Keratinocyte (primary cell): ENCODE results near the gene NIM1K. TPM values are rescaled to one million over a fixed set of nuclear protein-coding genes. Genes with fewer than 3 reads are reported as not detected.

ENCODE experiments used
- DNase-seq: peaks from one replicate; pipeline ENCODE4 v3.0.0-alpha.2; 2011; ENCODE audit warnings: low read depth, missing footprints, low spot score
- FAIRE-seq: peaks from 2 replicates; lab custom pipeline; 2011; peaks lifted over from hg19 to GRCh38; lab: Jason Lieb, UNC
- H2AFZ ChIP-seq: 2 replicates; pipeline ENCODE4 v1.6.0; 2012; ENCODE audit warnings: low read length, control low read depth, inconsistent platforms; ENCODE audit not compliant: control insufficient read depth
- H3K27ac ChIP-seq: 2 replicates; pipeline ENCODE4 v1.5.1; 2011; ENCODE audit warnings: low read length; ENCODE audit not compliant: control insufficient read depth, insufficient read depth
- H3K27me3 ChIP-seq: 3 replicates; pipeline ENCODE4 v1.6.0; 2011; ENCODE audit warnings: low read length; ENCODE audit not compliant: control insufficient read depth, insufficient read depth; ENCODE audit errors: extremely low read depth
- H3K36me3 ChIP-seq, 2 experiments: 2 replicates in 1 of 2; 3 replicates in 1 of 2; pipeline ENCODE4 v1.5.1; 2011; ENCODE audit warnings: low read length in 2 of 2, mild to moderate bottlenecking in 1 of 2; ENCODE audit not compliant: control insufficient read depth in 2 of 2, insufficient read depth in 2 of 2; ENCODE audit errors: extremely low read depth in 1 of 2
- H3K4me1 ChIP-seq: 3 replicates; pipeline ENCODE4 v1.5.1; 2011; ENCODE audit warnings: low read length; ENCODE audit not compliant: control insufficient read depth, insufficient read depth; ENCODE audit errors: extremely low read depth
- H3K4me2 ChIP-seq: 3 replicates; pipeline ENCODE4 v1.6.0; 2011; ENCODE audit warnings: low read depth, low read length; ENCODE audit not compliant: control insufficient read depth, insufficient read depth; ENCODE audit errors: extremely low read depth
- H3K4me3 ChIP-seq, 3 experiments: fragments of 200-600 bp in 1 of 3; sonication (generic) in 1 of 3; 2 replicates in 2 of 3; 3 replicates in 1 of 3; pipeline ENCODE4 v1.5.1; 2011 to 2016; ENCODE audit warnings: low read length in 3 of 3, mild to moderate bottlenecking in 3 of 3, control low read depth in 2 of 3, inconsistent platforms in 1 of 3, low read depth in 1 of 3, mixed read lengths in 1 of 3, mixed run types in 1 of 3, moderate library complexity in 1 of 3; ENCODE audit not compliant: control insufficient read depth in 2 of 3, insufficient read depth in 2 of 3; ENCODE audit errors: extremely low read depth in 1 of 3
- H3K79me2 ChIP-seq: 2 replicates; pipeline ENCODE4 v1.6.0; 2012; ENCODE audit warnings: low read length; ENCODE audit not compliant: control insufficient read depth, insufficient read depth
- H3K9ac ChIP-seq: 3 replicates; pipeline ENCODE4 v1.6.0; 2011; ENCODE audit warnings: low read length; ENCODE audit not compliant: control insufficient read depth, insufficient read depth; ENCODE audit errors: extremely low read depth
- H3K9me1 ChIP-seq: 3 replicates; pipeline ENCODE4 v1.6.0; 2011; ENCODE audit warnings: low read length; ENCODE audit not compliant: control insufficient read depth, insufficient read depth; ENCODE audit errors: extremely low read depth
- H3K9me3 ChIP-seq: 2 replicates; pipeline ENCODE4 v1.5.1; 2012; ENCODE audit warnings: low read depth, low read length; ENCODE audit not compliant: control insufficient read depth
- H4K20me1 ChIP-seq: 3 replicates; pipeline ENCODE4 v1.6.0; 2011; ENCODE audit warnings: low read length; ENCODE audit not compliant: control insufficient read depth, insufficient read depth; ENCODE audit errors: extremely low read depth
- EZH2 ChIP-seq: IDR thresholded peaks from one replicate; pipeline ENCODE4 v1.6.1; 2012; ENCODE audit warnings: inconsistent platforms, mild to moderate bottlenecking, low read length, moderate library complexity
- dilution Hi-C: fragments of 300-500 bp; cut with MboI; formaldehyde crosslinking; loops from one replicate; pipeline ENCODE4 v1.7.0; 2020; ENCODE audit warnings: low sequenced_read_pairs; ENCODE audit not compliant: extremely low pct_ligation_motif_present
- polyA plus RNA-seq, 5 experiments: library from polyadenylated mRNA; depleted of rRNA in 3 of 5; stranded (reverse) in 3 of 5; stranded (forward) in 1 of 5; unstranded in 1 of 5; fragments of >200 nt; gene quantifications; 1 replicate in 1 of 5; 2 replicates in 3 of 5; 3 replicates in 1 of 5; pipeline versions ENCODE4 v1.2.1 to v1.2.3, GENCODE V29; 2011 to 2012; ENCODE audit warnings: missing spikeins in 2 of 5, low read depth in 1 of 5, low replicate concordance in 1 of 5
- TF ChIP-seq, protein P1 (sequence below), 3 experiments: IDR thresholded peaks in 1 of 3; conservative IDR thresholded peaks in 1 of 3; optimal IDR thresholded peaks in 1 of 3; 2 replicates in 2 of 3; 3 replicates in 1 of 3; pipeline versions ENCODE3 to v1.5.1; 2011; ENCODE audit warnings: low read length in 3 of 3, mild to moderate bottlenecking in 3 of 3, moderate library complexity in 2 of 3, control low read depth in 1 of 3, inconsistent platforms in 1 of 3; ENCODE audit not compliant: insufficient read depth in 2 of 3; ENCODE audit errors: extremely low read depth in 1 of 3

NIM1K gene
- polyA plus RNA-seq, 1 donor (not counting 4 experiments of a cell fraction or from before 2014, with no cell fraction given): 0.07 TPM

DNA sequence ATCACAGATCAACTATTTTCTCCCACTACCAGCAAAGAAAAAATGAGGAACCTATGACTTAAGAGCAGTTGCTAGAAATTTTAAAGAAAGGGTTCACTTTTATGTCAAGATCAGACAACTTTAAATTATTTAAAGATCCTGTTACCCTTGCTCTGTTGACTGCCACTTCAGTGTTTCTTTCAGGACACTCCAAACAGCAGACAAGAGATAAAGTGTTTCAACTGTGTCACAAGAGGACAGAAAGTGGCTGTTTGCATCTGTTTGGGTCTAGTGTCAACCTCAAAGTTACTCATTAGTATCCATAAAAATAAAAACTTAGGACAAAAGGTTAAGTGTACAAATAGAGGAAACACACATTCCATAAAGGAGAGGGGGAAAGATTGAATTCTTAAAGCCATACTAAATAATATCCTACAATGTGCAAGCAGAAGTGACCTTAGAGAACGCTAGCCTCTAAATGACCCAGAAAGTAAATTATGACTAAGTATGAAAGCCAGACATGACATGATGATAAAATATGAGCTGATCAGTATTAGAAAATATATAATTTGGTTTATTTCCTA, 96.3 kb downstream of the NIM1K start:
- Histone ChIP-seq H3K9ac (no peak overlapping the region), H3K36me3 (peaks cover 9 to 14% of the 10 kb centered on the region in 2 experiments), H3K9me3 (no peaks in the 10 kb centered on the region), H4K20me1 (peaks cover 2% of the 10 kb centered on the region), H3K27ac (no peak overlapping the region), H3K4me3 (no peak overlapping the region), H3K4me2 (no peak overlapping the region), H2AFZ (no peak overlapping the region), H3K27me3 (no peaks in the 10 kb centered on the region), H3K4me1 (no peaks in the 10 kb centered on the region), H3K9me1 (no peaks in the 10 kb centered on the region), H3K79me2 (no peaks in the 10 kb centered on the region)
- DNase-seq (no peak), FAIRE-seq (no peak)
- TF ChIP-seq, protein P1, sequence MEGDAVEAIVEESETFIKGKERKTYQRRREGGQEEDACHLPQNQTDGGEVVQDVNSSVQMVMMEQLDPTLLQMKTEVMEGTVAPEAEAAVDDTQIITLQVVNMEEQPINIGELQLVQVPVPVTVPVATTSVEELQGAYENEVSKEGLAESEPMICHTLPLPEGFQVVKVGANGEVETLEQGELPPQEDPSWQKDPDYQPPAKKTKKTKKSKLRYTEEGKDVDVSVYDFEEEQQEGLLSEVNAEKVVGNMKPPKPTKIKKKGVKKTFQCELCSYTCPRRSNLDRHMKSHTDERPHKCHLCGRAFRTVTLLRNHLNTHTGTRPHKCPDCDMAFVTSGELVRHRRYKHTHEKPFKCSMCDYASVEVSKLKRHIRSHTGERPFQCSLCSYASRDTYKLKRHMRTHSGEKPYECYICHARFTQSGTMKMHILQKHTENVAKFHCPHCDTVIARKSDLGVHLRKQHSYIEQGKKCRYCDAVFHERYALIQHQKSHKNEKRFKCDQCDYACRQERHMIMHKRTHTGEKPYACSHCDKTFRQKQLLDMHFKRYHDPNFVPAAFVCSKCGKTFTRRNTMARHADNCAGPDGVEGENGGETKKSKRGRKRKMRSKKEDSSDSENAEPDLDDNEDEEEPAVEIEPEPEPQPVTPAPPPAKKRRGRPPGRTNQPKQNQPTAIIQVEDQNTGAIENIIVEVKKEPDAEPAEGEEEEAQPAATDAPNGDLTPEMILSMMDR (optimal IDR thresholded peaks at IDR 0.05 in 1 of 3, IDR thresholded peaks at IDR 0.05 in 1 of 3, conservative IDR thresholded peaks at IDR 0.05 in 1 of 3; ENCODE audit: extremely low read depth in 1 of 3, insufficient read depth in 2 of 3, low read length in 3 of 3): no peak
- TF ChIP-seq EZH2: no peak
- dilution Hi-C loops: no loop called here

GRCh38 chr5:43290726-43291125, 98.7 kb downstream of the NIM1K start:
- Histone ChIP-seq H3K9ac (no peak overlapping the region), H3K27me3 (no peaks in the 10 kb centered on the region), H3K9me3 (no peaks in the 10 kb centered on the region), H3K27ac (no peak overlapping the region), H3K79me2 (no peaks in the 10 kb centered on the region), H3K36me3 (peaks cover 24 to 28% of the 10 kb centered on the region in 2 experiments), H3K4me2 (no peak overlapping the region), H3K4me3 (no peak overlapping the region), H3K4me1 (no peaks in the 10 kb centered on the region), H4K20me1 (peaks cover 2% of the 10 kb centered on the region), H2AFZ (no peak overlapping the region), H3K9me1 (no peaks in the 10 kb centered on the region)
- FAIRE-seq (no peak), DNase-seq (no peak)
- dilution Hi-C loops: no loop called here
- TF ChIP-seq, protein P1 (optimal IDR thresholded peaks at IDR 0.05 in 1 of 3, IDR thresholded peaks at IDR 0.05 in 1 of 3, conservative IDR thresholded peaks at IDR 0.05 in 1 of 3; ENCODE audit: extremely low read depth in 1 of 3, insufficient read depth in 2 of 3, low read length in 3 of 3): no peak
- TF ChIP-seq EZH2: no peak
